GM18870 (cell line): ENCODE data around the gene PBLD.

Source experiments
- ATAC-seq: cut with Tn5 transposase; IDR thresholded peaks from one replicate; pipeline ENCODE4 v1.9.1; 2021; ENCODE audit warnings: moderate library complexity; ENCODE audit not compliant: unreplicated experiment

Gene PBLD

DNA sequence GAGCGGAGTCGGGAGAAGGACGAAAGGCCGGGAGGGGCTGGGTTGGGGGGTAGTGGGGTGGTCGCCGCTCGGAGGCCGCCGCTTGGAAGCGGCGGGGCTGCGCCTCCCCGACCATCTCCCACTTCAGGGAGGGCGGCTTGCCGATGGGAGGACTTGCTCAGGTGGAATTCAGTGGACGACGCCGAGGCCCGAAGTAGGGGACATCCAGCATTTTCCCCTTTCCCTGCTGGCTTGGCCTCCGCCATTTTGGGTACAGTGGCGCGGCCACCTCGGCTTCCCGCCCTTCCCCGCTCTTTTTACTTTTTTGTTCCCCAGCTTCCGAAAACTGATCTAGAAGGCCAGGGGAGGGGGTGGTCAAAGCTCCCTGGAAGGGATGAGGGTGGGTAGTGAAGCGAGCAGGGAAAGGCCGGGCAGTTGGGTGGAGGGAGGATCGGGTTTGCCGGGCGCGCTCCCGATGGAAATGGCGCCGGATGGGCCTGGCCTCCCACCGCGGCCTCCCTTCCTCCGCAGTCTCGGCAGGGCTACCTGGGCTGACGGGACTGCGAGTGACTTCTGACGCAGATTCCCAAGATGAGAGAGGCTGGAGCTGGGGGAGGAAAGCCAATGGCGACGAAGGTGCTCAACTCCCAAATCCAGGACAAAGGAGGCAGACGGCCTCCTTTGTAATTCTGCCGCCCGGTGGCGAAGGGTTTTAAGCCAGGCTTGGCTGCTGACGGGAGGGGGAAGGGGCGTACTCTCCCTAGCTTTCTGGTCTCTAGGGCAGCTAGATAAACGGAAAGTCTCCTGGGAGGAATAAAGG, at the start of gene PBLD:
TSS of gene PBLD (minus strand) at position 670 of the 799 bp plus-strand sequence. CDS start 26,084 bp downstream, outside the sequence.
- ATAC-seq: no peak

DNA sequence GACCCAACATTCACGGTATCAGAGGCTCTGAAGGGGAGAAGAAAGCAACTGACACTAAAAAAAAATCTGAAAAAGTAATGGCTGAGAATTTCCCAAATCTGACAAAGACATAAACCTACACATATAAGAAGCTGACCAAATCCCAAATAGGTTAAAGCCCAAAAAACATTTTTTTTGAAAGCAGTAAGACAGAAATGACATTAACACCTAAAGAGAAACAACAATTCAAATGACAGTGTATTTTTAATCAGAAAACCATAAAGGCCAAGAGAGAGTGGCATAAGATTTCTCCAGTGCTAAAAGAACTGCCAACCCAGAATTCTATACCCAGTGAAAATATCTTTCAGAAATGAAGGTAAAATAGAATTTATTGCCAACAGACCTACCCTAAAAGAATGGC, 38.9 kb upstream of the PBLD start:
- ATAC-seq: no peak

DNA sequence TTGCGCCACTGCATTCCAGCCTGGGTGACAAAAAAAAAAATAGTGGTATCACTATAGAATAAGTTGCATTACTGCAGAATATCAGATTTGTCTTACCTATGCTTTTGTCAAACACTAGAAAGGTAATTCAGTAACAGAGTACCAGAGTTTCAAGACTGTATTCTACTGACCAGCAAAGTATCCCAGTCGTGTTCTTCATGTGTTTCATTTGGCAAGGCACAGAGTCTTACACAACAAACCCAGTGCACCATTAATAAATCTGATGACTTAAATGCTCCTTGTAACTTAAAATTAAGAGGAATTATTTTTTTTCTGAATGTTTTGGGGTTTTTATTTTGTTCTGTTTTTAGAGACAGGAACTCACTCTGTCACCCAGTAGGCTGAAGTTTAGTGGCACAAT, 34.4 kb upstream of the PBLD start:
- ATAC-seq: no peak

DNA sequence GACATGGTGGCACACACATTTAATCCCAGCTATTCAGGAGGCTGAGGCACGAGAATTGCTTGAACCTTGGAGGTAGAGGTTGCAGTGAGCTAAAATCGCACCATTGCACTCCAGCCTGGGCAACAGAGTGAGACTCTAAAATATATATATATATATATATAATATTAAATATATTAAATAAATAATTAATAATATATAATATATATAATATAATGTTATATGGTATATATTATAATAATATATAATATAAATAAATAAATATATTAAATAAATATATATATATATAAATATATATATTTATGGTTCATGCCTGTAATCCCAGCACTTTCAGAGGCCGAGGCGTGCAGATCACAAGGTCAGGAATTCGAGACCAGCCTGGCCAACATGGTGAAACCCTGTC, 33.9 kb upstream of the PBLD start:
- no peak for ATAC-seq

DNA sequence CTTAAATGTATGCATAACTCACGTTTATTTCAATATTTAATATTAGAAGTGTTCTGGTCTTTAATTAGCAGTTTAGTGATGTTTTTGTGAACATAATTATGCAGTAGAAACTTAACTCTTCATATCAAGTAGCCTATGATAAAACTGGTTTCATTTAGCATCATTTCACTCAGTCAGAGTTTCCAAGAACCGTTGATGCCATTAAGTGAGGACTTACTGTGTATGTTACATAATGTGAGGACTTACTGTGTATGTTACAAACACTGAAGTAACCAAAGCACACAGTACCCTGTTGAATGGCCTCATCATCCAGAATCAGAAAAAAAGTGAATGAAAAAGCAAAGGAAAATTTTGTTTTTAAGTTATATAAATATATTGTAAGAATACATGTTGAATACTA, 32.9 kb upstream of the PBLD start:
- ATAC-seq: no peak

DNA sequence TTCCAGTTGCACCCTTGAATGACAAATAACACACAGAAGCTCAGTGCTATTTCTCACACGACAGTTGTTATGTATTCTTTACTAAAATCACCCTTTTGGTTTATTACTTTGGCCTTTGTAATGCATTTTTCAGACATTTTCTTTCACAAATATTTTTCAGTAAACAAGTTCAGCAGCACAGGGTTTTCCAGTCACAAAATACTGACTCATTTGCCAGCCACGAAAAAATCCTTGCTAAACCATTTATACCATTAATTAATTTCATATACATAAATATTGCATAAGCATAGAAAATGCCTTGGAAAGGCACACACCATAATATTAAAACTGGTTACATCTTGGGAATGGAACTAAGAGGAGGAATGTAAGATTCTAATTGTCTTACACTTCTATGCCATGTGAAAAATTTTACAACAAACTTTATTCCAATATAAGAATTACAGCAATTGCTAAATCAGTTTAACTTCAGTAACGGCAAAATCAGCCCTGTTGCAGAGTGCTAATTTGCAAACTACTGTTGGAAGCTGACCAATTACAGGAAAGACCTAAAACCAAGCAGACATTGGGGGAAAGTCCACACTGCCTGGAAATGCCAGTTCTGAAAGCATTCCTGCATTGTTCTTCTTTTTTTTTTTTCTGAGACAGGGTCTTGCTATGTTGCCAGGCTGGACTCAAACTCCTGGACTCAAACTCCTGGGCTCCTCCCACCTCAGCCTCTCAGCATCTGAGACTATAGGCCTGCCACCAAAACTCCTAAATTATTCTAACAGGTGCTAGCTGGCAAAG, 31.6 kb upstream of the PBLD start:
- ATAC-seq: no peak

DNA sequence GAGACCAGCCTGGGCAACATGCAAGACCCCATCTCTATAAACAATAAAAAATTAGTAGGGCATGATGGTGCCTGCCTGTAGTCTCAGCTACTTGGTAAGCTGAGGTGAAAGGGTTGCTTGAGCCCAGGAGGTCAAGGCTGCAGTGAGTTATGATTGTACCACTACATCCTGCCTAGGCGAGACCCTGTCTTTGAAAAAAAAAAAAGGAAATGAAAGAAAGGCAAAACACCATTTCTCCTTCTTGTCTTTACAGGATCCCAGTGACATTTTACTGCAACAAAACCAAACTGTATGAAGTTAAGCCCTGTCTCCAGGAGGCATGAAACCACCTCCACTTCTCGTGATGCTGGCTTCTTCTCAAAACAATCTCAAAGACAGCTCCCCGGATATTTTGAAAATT, 29.9 kb upstream of the PBLD start:
- no peak for ATAC-seq

DNA sequence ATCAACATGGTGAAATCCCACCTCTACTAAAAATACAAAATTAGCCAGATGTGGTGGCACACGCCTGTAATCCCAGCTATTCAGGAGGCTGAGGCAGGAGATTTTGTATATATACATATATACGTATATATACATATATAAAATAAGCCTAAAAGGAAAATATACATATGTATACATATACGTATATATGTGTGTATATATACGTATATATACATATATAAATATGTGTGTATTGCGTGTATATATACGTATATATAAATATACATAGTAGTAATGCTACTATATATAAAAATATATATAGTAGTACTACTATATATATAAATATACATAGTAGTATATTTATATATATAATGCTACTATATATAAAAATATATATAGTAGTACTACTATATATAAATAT, 26.5 kb upstream of the PBLD start:
- no peak for ATAC-seq

DNA sequence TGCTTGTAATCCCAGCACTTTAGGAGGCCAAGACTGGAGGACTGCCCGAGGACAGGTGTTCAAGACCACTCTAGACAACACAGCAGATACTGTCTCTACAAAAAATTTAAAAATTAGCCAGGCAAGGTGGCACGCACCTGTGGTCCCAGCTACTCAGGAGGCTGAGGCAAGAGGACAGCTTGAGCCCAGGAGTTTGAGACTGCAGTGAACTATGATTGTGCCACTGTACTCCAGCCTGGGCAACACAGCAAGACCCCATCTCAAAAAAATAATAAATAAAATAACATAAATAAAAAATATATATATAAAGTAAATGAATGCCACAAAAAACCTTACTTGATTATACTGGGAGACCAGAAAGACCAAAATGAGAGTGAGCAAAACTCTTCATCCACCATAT, 20.8 kb upstream of the PBLD start:
- no peak for ATAC-seq

DNA sequence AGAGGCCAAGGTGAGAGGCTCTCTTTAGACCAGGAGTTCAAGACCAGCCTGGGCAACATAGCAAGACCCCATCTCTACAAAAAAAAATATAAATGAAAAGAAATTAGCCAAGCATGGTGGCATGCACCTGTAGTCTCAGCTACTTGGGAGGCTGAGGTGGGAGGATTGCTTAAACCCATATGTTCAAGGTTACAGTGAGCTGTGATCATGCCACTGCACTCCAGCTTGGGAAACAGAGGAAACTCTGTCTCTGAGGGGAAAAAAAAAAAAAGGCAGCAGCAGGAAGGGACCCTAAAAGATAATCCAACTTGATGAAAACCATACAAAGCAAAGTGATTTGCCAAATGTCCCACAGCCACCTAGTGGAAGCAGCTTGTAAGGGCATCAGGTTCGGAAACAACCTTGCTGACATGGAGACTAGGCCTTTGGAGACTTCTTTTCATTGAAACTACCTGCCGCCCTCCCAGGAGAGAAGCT, 15.6 kb upstream of the PBLD start:
- ATAC-seq: no peak

DNA sequence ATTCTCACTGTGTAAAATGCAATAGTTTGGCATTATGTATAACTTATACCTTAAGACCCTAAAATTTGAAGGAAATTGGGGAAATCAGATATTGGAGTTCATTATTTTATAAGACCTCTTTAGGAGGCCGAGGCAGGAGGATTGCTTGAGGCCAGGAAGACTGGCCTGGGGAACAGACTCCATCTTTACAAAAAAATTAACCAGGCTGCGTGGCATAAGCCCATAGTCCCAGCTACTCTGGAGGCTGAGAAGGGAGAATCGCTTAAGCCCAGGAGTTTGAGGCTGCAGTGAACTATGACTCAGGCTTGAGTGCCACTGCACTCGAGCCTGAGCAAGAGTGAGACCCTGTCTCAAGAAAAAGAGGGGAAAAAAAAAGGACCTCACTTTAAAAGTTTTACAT, 14.0 kb upstream of the PBLD start:
- no peak for ATAC-seq

DNA sequence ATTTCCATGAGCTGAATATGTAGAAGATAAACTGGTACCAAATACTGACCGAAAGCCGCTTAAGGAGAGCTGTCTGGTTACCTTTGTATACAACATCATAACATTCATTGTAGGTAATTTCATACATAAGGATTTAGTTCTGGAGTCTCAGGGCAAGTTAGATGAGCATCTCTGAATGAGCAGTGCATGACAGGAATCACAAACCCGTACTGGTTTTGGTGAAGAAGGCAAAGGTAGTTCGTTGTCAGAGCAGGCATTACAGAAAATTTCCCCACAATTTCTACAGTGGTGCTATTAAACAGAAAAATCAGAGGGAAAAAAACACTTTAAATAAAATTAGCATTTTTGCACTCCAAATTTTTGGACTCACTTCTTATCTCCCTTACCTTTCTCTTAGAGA, 12.9 kb upstream of the PBLD start:
- ATAC-seq: no peak

DNA sequence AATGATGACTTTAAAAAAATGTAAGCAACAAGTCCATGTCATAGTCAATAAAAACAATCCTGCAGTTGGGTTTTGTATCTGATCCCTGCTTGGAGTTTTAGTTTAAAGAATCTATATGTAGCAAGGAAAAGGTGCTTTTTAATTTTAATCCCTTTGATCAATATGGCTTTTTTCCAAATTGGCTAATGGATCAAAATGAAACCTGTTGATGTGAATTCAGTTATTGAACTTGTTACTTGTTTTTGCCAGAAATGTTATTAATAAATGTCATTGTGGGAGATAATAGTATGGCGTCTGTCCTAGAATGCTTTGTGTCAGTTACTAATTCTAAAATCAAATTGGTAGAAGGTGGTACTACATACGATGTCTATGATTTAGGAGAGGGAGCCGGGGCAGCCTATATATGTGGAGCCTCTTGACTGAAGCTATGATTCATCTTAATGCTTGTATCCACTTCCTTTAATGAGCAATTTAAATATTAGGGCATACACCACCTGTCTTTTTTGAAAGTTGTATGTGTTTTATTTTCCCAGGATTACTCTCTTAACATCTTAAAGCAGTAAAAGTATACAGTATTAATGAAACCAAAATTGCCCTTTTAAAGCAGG, 10.3 kb upstream of the PBLD start:
- no peak for ATAC-seq

DNA sequence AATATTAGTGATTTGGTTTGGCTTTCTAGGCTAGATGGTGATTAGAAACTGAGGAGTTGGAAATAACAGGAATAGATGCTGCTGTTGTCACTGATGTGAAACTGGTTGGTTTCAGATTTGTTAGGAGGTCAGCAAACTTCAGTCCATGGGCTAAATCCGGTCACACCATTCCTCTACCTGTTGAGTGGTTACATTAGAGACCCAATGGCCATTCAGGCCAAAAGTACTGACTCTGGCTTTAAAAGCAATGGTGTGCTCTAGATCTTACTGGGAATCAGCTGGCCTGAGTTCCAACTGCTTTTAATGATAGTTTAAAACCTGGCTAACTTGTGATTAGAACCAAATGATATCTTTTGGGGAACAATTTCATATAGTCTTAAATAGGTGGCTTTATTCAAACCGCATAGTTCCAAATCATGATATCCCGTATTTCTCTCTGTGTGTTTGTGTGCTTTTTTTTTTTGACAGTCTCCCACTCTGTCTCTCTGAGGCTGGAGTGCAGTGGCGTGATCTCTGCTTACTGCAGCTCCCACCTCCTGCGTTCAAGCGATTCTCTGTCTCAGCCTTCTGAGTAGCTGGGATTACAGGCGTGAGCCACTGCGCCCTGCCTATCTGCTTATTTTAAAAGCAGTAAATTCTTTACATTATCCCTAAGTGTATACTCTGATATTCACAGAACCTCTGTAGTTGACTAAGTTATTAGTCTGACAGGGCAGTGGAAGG, 7.8 kb upstream of the PBLD start:
- ATAC-seq: no peak

DNA sequence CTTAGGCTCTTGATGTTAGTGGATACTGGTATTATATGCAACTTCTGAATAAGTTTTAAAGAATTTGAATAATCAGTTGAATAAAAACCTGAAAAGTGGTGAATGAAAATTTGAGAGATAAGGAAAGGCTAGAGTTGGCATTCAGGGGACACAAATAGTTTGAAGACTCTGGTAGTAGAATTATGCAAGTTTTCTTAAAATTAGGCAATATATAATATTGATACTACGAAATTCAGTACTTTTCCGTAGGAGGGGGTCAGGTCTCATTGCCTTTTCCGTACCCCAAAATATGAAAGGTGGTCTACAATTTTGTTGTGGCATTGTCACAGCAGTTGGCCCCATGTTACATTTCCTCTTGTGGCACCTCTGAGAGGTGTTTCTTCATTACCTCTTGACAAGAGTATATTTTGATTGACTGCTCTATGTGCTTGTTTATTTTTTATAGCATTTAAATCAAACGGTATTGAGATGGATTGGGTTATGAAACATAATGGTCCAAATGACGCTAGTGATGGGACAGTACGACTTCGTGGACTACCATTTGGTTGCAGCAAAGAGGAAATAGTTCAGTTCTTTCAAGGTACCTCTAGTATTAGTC, 4.1 kb upstream of the PBLD start:
- no peak for ATAC-seq

DNA sequence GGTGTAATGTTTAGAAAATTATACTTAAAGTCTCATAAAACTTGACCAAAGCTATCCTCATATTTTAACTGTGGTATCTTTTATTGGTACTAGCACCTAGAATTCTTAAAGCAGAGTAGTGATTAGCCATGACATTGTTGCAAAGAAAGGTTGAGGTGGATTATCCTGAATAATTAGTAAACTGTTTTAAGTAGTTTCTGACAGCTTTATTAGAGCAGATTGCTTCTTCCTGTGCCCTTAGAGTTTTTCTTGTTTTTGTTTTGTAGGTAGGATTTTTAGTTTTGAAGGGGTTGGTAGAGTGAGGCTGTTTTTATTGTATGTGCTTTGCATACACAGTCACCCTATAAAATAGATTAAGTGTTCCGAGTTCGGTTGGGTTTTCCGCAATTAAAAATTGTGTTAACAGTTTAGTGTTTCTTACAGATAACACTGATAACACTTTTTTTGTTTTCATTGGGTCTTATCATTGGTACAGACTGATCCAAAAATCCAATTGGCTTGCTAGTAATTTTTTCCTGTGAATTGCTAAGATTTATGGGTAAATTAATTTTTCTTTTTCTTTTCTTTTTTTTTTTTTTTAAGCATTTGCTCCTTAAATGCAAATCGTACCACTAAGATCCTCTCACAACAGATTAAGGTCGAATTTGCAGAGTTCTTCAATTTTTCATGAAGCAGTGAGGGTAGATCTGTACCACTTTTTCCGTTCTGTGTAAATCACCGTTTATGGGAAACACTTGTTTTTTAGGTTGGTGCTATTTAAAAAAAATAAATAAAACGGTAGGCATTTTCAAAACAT, 2.1 kb upstream of the PBLD start:
- ATAC-seq: no peak

DNA sequence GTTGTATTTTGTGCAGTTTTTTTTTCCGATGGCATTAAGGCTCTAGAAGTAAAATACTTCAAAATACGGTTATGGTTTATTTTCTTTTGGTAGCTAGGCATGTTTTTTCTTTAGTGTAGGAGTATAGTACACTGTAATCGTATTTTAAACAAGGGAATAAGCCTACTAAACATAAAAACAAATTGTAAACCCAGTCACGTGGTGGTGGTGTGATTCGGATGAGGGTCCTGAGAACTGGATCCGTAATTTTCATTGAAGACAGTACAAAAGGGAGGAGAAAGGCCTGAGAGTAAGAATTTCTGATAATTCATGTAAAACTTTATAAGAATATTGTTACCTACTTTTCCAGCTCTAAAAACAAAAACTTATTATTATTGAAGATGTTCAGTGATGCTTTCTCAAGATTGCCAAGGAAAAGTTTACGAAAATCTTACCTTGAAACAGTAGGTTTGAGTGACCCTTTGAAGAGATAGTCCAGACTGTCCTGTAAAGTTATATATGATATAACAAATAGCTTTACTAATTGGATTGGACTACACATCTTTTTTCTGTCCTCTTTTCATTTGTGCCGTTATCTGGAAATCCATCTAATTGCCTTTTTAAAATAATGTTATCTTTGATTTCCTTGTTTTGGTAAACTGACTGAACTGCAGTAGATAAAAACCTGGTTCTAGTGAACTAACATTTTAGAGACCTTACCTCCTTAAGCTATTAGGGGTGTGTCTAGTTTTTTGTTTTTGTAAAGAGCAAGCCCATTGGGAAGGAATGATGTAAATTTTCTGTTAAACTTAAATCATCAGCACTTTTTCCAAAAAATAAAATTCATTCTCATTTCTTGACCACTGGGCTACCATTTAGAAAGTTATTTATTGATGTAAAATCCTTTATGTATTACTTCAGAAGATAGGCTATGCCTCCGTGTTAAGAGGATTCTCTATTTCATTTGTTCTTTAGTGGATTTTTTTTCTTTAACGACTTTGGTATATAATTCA, 1.0 kb upstream of the PBLD start:
- ATAC-seq: no peak

DNA sequence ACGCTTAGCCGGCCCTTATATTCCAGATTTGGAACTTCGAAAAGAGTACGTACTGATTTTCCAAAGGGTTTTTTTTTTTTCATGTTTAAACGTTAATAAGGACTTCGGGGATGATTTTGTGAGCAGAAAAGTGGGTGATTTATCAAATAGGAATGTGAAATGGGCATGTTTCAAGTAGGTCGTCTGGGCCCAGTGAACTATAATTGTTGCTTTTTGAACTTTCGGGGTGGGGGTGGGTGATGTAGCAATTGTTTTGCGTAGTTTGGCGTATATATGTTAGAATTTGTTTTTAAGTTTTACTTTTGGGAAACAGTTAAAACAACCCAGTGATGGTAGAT, 299 bp upstream of the PBLD start:
- ATAC-seq: no peak
